ENCODE results near the gene TNRC6B. TPM values are rescaled to one million over a fixed set of nuclear protein-coding genes. Genes with fewer than 3 reads are reported as not detected.

TNRC6B gene, protein sequence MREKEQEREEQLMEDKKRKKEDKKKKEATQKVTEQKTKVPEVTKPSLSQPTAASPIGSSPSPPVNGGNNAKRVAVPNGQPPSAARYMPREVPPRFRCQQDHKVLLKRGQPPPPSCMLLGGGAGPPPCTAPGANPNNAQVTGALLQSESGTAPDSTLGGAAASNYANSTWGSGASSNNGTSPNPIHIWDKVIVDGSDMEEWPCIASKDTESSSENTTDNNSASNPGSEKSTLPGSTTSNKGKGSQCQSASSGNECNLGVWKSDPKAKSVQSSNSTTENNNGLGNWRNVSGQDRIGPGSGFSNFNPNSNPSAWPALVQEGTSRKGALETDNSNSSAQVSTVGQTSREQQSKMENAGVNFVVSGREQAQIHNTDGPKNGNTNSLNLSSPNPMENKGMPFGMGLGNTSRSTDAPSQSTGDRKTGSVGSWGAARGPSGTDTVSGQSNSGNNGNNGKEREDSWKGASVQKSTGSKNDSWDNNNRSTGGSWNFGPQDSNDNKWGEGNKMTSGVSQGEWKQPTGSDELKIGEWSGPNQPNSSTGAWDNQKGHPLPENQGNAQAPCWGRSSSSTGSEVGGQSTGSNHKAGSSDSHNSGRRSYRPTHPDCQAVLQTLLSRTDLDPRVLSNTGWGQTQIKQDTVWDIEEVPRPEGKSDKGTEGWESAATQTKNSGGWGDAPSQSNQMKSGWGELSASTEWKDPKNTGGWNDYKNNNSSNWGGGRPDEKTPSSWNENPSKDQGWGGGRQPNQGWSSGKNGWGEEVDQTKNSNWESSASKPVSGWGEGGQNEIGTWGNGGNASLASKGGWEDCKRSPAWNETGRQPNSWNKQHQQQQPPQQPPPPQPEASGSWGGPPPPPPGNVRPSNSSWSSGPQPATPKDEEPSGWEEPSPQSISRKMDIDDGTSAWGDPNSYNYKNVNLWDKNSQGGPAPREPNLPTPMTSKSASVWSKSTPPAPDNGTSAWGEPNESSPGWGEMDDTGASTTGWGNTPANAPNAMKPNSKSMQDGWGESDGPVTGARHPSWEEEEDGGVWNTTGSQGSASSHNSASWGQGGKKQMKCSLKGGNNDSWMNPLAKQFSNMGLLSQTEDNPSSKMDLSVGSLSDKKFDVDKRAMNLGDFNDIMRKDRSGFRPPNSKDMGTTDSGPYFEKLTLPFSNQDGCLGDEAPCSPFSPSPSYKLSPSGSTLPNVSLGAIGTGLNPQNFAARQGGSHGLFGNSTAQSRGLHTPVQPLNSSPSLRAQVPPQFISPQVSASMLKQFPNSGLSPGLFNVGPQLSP (N-terminal part only)
- total RNA-seq (2022; extraction: Qiagen RNA extraction; ENCODE audit: low read depth) = 4.1 to 5.2 TPM (median 4.8 TPM) in 5 replicates

DNA sequence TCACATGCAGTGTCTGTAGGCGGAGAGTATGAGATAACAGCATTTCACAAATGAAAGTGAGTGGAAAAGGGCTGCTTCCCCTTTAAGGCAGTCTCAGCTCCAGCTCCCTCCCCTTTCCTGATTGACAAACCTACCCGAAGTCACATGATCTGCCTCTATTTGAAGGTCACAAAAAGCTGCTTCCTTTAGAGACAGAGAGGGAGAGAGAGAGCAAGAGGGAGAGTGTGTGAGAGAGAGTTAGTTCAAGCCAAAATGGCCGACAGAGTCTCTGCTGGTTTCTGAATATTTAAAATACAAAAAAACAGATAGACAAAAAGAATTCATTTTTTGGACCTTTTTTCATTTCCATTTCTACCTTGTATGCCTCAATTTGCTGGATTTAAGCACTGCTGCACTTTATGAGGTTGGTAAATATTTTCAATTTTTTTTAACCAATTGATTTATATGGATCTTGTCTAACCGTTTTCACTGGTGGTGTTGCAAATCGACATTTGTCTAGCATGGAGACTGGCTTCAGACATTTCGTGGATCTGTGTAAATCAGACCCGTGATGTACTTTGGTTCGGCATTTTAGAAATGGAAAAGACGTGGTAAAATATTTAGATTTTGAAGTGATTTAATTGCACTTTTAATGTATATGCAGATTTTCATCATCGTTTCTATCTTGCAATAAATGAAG lies at the start of gene TNRC6B:
Gene TNRC6B, plus strand, starts transcription at position 188 of the 679 bp plus-strand sequence. Its CDS starts 211 bp downstream, at position 399.

DNA sequence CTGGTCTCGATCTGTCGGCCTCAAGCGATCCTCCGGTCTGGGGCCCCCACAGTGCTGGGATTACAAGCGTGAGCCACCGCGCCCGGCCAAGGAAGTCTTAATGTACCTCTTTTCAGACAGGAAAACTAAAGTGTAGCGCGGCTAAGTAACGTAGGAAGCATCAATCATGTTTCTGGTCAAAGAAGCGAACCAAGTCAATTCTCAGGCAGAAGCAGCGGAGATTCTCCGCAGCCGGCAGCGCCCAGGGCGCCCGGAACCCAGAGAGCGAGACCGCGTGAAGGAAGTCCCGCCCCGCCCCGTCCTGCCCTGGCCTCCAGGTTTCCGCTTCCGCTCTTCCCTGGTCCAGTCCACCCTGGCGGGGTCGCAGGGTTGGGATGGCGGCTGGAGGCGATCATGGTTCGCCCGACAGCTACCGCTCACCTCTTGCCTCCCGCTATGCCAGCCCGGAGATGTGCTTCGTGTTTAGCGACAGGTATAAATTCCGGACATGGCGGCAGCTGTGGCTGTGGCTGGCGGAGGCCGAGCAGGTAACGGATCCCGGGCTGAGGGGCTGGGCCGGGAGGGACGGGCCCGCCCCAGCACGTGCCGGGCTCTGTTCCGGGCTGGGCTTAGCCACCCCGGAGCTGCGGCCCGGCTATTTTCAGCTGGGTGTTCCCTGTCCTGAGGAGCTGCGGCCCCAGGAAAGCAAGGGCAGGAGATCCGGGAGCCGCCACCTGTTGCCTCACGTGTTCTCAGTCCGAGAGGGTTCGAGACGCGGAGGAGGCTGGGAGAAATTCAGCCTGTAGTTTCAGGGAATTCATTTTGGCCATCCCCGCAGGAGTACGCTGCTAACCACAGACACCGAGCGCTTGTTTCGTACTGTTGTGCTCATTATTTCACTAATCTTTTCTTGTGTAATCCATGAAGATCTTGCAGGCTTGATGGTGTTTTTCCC lies 168.7 kb downstream of the TNRC6B start, which contains the start of gene ADSL:
Gene ADSL, plus strand, starts transcription at position 316 of the 934 bp plus-strand sequence. Its CDS starts 59 bp downstream, at position 375.

Other genes starting within 250 kb of the TNRC6B start
- not detected in 5 replicates for gene TMA7B, start 217.5 kb upstream of the TNRC6B start, total RNA-seq (2022; extraction: Qiagen RNA extraction; ENCODE audit: low read depth)
- gene FAM83F, start 183.0 kb upstream of the TNRC6B start, total RNA-seq (2022; extraction: Qiagen RNA extraction; ENCODE audit: low read depth) = not detected in 5 replicates
- 84.2 to 96.3 TPM (median 92.0 TPM) in 5 replicates for gene ADSL, start 168.6 kb downstream of the TNRC6B start, total RNA-seq (2022; extraction: Qiagen RNA extraction; ENCODE audit: low read depth)
- gene SGSM3, start 192.7 kb downstream of the TNRC6B start, total RNA-seq (2022; extraction: Qiagen RNA extraction; ENCODE audit: low read depth) = 14.7 to 20.3 TPM (median 17.6 TPM) in 5 replicates